Fibroblast of lung (primary cell): ENCODE measurements around the gene ATG7.

ENCODE experiments used
- CTCF ChIP-seq, 2 donors: IDR thresholded peaks in 1 of 2; conservative IDR thresholded peaks in 1 of 2; 1 replicate in 1 of 2; 2 replicates in 1 of 2; pipeline ENCODE4 v1.5.1; 2011 to 2012; ENCODE audit warnings: low read length in 2 of 2, control low read depth in 1 of 2, inconsistent platforms in 1 of 2, low read depth in 1 of 2, mild to moderate bottlenecking in 1 of 2
- EZH2 ChIP-seq: IDR thresholded peaks from 2 replicates; pipeline ENCODE4 v1.5.1; 2012; ENCODE audit warnings: low read length, control low read depth, mild to moderate bottlenecking; ENCODE audit errors: missing control alignments

DNA sequence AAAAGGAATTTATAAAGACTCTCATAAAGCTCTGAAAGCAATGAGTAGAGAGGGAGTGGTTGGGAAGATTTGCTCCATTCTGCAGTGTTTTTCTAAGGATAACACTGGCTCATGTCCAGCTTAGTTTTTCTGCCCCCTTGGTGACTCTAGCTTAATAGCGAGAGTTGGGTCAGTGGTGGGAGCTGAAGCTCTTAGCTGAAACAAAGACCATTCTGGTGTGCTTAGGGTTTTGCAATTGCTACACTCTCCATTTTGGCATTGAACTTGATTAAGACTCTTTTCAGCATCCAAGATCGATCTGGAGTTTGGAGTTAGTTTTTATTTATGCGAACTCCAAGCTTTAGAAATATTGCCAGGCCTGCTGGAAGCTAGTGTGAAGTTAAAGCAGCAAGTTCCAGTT lies 98.0 kb downstream of the ATG7 start:
- TF ChIP-seq CTCF (conservative IDR thresholded peaks at IDR 0.05 in 1 of 2, IDR thresholded peaks at IDR 0.05 in 1 of 2; ENCODE audit: low read depth in 1 of 2, low read length in 2 of 2), result no peak
- TF ChIP-seq EZH2, result no peak
